Measurements from ENCODE around the gene SRD5A3. TPM values are rescaled to one million over a fixed set of nuclear protein-coding genes. Genes with fewer than 3 reads are reported as not detected.

SRD5A3 gene
- total RNA-seq, 1 donor from 2014 or later, result 6.8 TPM

- H3K4me3 ChIP-seq, result no peak overlapping the region
- no peaks in the 10 kb centered on the region for H3K9me3 ChIP-seq
- H3K36me3 ChIP-seq, result no peaks in the 10 kb centered on the region
- no peak overlapping the region for H3K27ac ChIP-seq
- no peaks in the 10 kb centered on the region for H3K27me3 ChIP-seq
- DNase-seq (ENCODE audit: low spot score in 2 of 2), result no peak
- TF ChIP-seq CTCF (IDR thresholded peaks at IDR 0.05), result no peak
- no peaks in the 10 kb centered on the region for H3K4me1 ChIP-seq
- intact Hi-C loops (cut with DNase I), result no loop called here
Observed at GRCh38 chr4:55386073-55386472, 40.0 kb downstream of the SRD5A3 start.

GRCh38 chr4:55386840-55387239 lies 40.8 kb downstream of the SRD5A3 start:
- intact Hi-C loops (cut with DNase I), result no loop called here
- Histone ChIP-seq H3K27me3 (no peaks in the 10 kb centered on the region), H3K36me3 (no peaks in the 10 kb centered on the region), H3K9me3 (no peaks in the 10 kb centered on the region), H3K27ac (no peak overlapping the region), H3K4me3 (no peak overlapping the region), H3K4me1 (no peaks in the 10 kb centered on the region)
- no peak for DNase-seq (ENCODE audit: low spot score in 2 of 2)
- no peak for TF ChIP-seq CTCF (IDR thresholded peaks at IDR 0.05)

- intact Hi-C loops (cut with DNase I), result loop anchor here (10.0 kb wide), 1 partner anchor 739 kb away; the partner anchor contains the start of gene KIT
- no peak overlapping the region for H3K27ac ChIP-seq
Observed at GRCh38 chr4:55393461-55394320, 47.6 kb downstream of the SRD5A3 start.

GRCh38 chr4:55395218-55395528 lies 49.1 kb downstream of the SRD5A3 start:
- Histone ChIP-seq H3K27ac (peak overlapping the region; percentile 99 to 100), H3K36me3 (no peaks in the 10 kb centered on the region), H3K4me1 (peaks cover 0 to 7% of the 10 kb centered on the region in 2 donors), H3K27me3 (no peaks in the 10 kb centered on the region), H3K9me3 (no peaks in the 10 kb centered on the region), H3K4me3 (peak overlapping the region; percentile 97 to 98)
- no peak for DNase-seq (ENCODE audit: low spot score in 2 of 2)
- intact Hi-C loops (cut with DNase I), result loop anchor here (1.0 to 10.0 kb wide), 8 partner anchors 458 to 1582 kb away; partner anchors contain the start of genes EXOC1, KIT, NOA1 and PAICS
- peak in 1 of 3 experiments; percentile 26 for TF ChIP-seq CTCF (IDR thresholded peaks at IDR 0.05)

More at GRCh38 chr4:55393461-55394320, 47.6 kb downstream of the SRD5A3 start:
- Histone ChIP-seq H3K27me3 (no peaks in the 10 kb centered on the region), H3K4me3 (no peak overlapping the region), H3K4me1 (no peaks in the 10 kb centered on the region), H3K9me3 (no peaks in the 10 kb centered on the region), H3K36me3 (no peaks in the 10 kb centered on the region)
- TF ChIP-seq CTCF (IDR thresholded peaks at IDR 0.05), result no peak
- no peak for DNase-seq (ENCODE audit: low spot score in 2 of 2)

- Histone ChIP-seq H3K4me3 (peak within 1 kb of the TSS; percentile 97 to 98), H3K4me1 (peaks cover 0 to 9% of the 10 kb centered on the region in 2 donors), H3K27me3 (no peaks in the 10 kb centered on the region), H3K9me3 (no peaks in the 10 kb centered on the region), H3K36me3 (no peaks in the 10 kb centered on the region), H3K27ac (peak within 1 kb of the TSS; percentile 99 to 100)
- TF ChIP-seq CTCF (IDR thresholded peaks at IDR 0.05), result no peak
- DNase-seq (ENCODE audit: low spot score in 2 of 2), result peak; percentile 71 to 95
- intact Hi-C loops (cut with DNase I), result loop anchor here (1.0 to 10.0 kb wide), 11 partner anchors 36 to 1582 kb away; partner anchors contain the start of genes CLOCK, EXOC1, KIT and NOA1
Observed at GRCh38 chr4:55395529-55396307, 49.7 kb downstream of the SRD5A3 start, which contains the start of gene TMEM165. Gene TMEM165, plus strand, starts transcription at chr4:55395957. Its CDS starts 233 bp downstream, at chr4:55396190.
